ENCODE measurements around the gene SLC13A5.
"Not testable (repeated sequence)": the region's sequence is repeated elsewhere in the genome, so short reads cannot be mapped to it uniquely, and the experiment has no call there.

SLC13A5 gene

GRCh38 chr17:6658411-6658810 lies 54.8 kb downstream of the SLC13A5 start:
- DNase-seq, result not testable (repeated sequence)

- no peak for DNase-seq
Measured at GRCh38 chr17:6657633-6658287, 55.4 kb downstream of the SLC13A5 start.

GRCh38 chr17:6656797-6657632 lies 56.2 kb downstream of the SLC13A5 start:
- not testable (repeated sequence) for DNase-seq

- DNase-seq, result not testable (repeated sequence)
Measured at GRCh38 chr17:6655732-6656361, 57.3 kb downstream of the SLC13A5 start.

GRCh38 chr17:6654841-6655731 lies 58.1 kb downstream of the SLC13A5 start:
- DNase-seq, result no peak

GRCh38 chr17:6651919-6652452 lies 61.2 kb downstream of the SLC13A5 start:
- peak; percentile 32 for DNase-seq

- peak; percentile 89 for DNase-seq
Measured at GRCh38 chr17:6651354-6651918, 61.7 kb downstream of the SLC13A5 start, which contains the start of the genes C17orf100 and MED31. Gene C17orf100, plus strand, starts transcription at chr17:6651762. Its CDS starts 152 bp downstream, at chr17:6651914. Gene MED31, minus strand, starts transcription at chr17:6651605. Its CDS starts 77 bp downstream, at chr17:6651528.

- DNase-seq, result no peak
Measured at GRCh38 chr17:6648181-6648580, 65.0 kb downstream of the SLC13A5 start.

GRCh38 chr17:6643451-6644125 lies 69.6 kb downstream of the SLC13A5 start:
- DNase-seq, result peak; percentile 78

GRCh38 chr17:6642592-6642991 lies 70.6 kb downstream of the SLC13A5 start:
- peak; percentile 6 for DNase-seq

- no peak for DNase-seq
Measured at GRCh38 chr17:6641247-6641863, 71.8 kb downstream of the SLC13A5 start.

- peak; percentile 89 for DNase-seq
Measured at GRCh38 chr17:6640536-6641246, 72.5 kb downstream of the SLC13A5 start, which contains the start of the genes KIAA0753 and TXNDC17. Gene KIAA0753, minus strand, starts transcription at chr17:6640711. Its CDS starts 5,608 bp downstream, at chr17:6635103. Gene TXNDC17, plus strand, starts transcription at chr17:6641060. Its CDS starts 23 bp downstream, at chr17:6641083.

GRCh38 chr17:6639586-6640535 lies 73.3 kb downstream of the SLC13A5 start:
- peak; percentile 42 for DNase-seq

GRCh38 chr17:6639014-6639585 lies 74.1 kb downstream of the SLC13A5 start:
- DNase-seq, result no peak

GRCh38 chr17:6638046-6638908 lies 74.9 kb downstream of the SLC13A5 start:
- no peak for DNase-seq

- no peak for DNase-seq
Measured at GRCh38 chr17:6637458-6637840, 75.7 kb downstream of the SLC13A5 start.
